ENCODE results near the gene PRDM15.
A peak's percentile ranks its signal among the peaks of the same experiment; 100 is the strongest.

Gene PRDM15

GRCh38 chr21:41776778-41777177 is 102.4 kb downstream of the PRDM15 start:
- no peak for DNase-seq

- no peak for DNase-seq
Observed at GRCh38 chr21:41775149-41775472, 104.0 kb downstream of the PRDM15 start.

- peak; percentile 24 for DNase-seq
Observed at GRCh38 chr21:41774467-41775148, 104.5 kb downstream of the PRDM15 start.

GRCh38 chr21:41772351-41773080 is 106.6 kb downstream of the PRDM15 start:
- peak; percentile 24 for DNase-seq

- DNase-seq: peak; percentile 30
Observed at GRCh38 chr21:41771625-41771945, 107.6 kb downstream of the PRDM15 start.

GRCh38 chr21:41770901-41771624 is 108.1 kb downstream of the PRDM15 start:
- DNase-seq: peak; percentile 41

GRCh38 chr21:41769933-41770332 is 109.2 kb downstream of the PRDM15 start:
- DNase-seq: peak; percentile 37

GRCh38 chr21:41769521-41769920 is 109.6 kb downstream of the PRDM15 start:
- DNase-seq: peak; percentile 40

GRCh38 chr21:41769111-41769510 is 110.0 kb downstream of the PRDM15 start:
- DNase-seq: peak; percentile 31

- DNase-seq: peak; percentile 61
Observed at GRCh38 chr21:41768437-41769042, 110.6 kb downstream of the PRDM15 start.

- peak; percentile 67 for DNase-seq
Observed at GRCh38 chr21:41767606-41768436, 111.3 kb downstream of the PRDM15 start.

- no peak for DNase-seq
Observed at GRCh38 chr21:41766883-41767605, 112.1 kb downstream of the PRDM15 start, which contains the start of gene RIPK4. RIPK4 (minus strand) TSS chr21:41767052; CDS start chr21:41767041, 11 bp downstream.

GRCh38 chr21:41765973-41766882 is 112.9 kb downstream of the PRDM15 start:
- DNase-seq: no peak

GRCh38 chr21:41765420-41765821 is 113.7 kb downstream of the PRDM15 start:
- no peak for DNase-seq

- DNase-seq: no peak
Observed at GRCh38 chr21:41764558-41765419, 114.4 kb downstream of the PRDM15 start.

- DNase-seq: no peak
Observed at GRCh38 chr21:41763996-41764395, 115.1 kb downstream of the PRDM15 start.

GRCh38 chr21:41763398-41763931 is 115.7 kb downstream of the PRDM15 start:
- DNase-seq: no peak

- no peak for DNase-seq
Observed at GRCh38 chr21:41762753-41763152, 116.4 kb downstream of the PRDM15 start.

- no peak for DNase-seq
Observed at GRCh38 chr21:41761934-41762635, 117.1 kb downstream of the PRDM15 start.

Data from right forelimb (tissue), 1 donor.